GM15510 (cell line): ENCODE measurements around the gene ZNF394.
A peak's percentile ranks its signal among the peaks of the same experiment; 100 is the strongest.

ENCODE experiments used
- POLR2A ChIP-seq: IDR thresholded peaks from 3 replicates; pipeline ENCODE4 v1.6.1; 2011; ENCODE audit warnings: borderline replicate concordance; ENCODE audit not compliant: insufficient read length; ENCODE audit errors: extremely low read depth

Gene ZNF394

GRCh38 chr7:99465421-99465768, 34.7 kb downstream of the ZNF394 start:
- TF ChIP-seq POLR2A, result no peak

- no peak for TF ChIP-seq POLR2A
These were observed 38.9 kb downstream of the ZNF394 start for GRCh38 chr7:99461221-99461620.

GRCh38 chr7:99460651-99461050, 39.4 kb downstream of the ZNF394 start:
- TF ChIP-seq POLR2A, result no peak

- no peak for TF ChIP-seq POLR2A
These were observed 41.0 kb downstream of the ZNF394 start for GRCh38 chr7:99459087-99459486.

- peak; percentile 9 for TF ChIP-seq POLR2A
These were observed 42.2 kb downstream of the ZNF394 start for GRCh38 chr7:99457650-99458493.

GRCh38 chr7:99457050-99457649, 42.9 kb downstream of the ZNF394 start:
- no peak for TF ChIP-seq POLR2A

- TF ChIP-seq POLR2A, result no peak
These were observed 43.8 kb downstream of the ZNF394 start for GRCh38 chr7:99456288-99456687.

- TF ChIP-seq POLR2A, result no peak
These were observed 44.2 kb downstream of the ZNF394 start for GRCh38 chr7:99455874-99456273.

GRCh38 chr7:99453105-99453504, 47.0 kb downstream of the ZNF394 start:
- no peak for TF ChIP-seq POLR2A

- no peak for TF ChIP-seq POLR2A
These were observed 47.5 kb downstream of the ZNF394 start for GRCh38 chr7:99452541-99452940.

GRCh38 chr7:99451936-99452335, 48.1 kb downstream of the ZNF394 start:
- TF ChIP-seq POLR2A, result no peak

GRCh38 chr7:99449326-99449725, 50.8 kb downstream of the ZNF394 start:
- no peak for TF ChIP-seq POLR2A

GRCh38 chr7:99448855-99449254, 51.2 kb downstream of the ZNF394 start:
- no peak for TF ChIP-seq POLR2A

- no peak for TF ChIP-seq POLR2A
These were observed 52.1 kb downstream of the ZNF394 start for GRCh38 chr7:99447943-99448342.

- TF ChIP-seq POLR2A, result no peak
These were observed 54.0 kb downstream of the ZNF394 start for GRCh38 chr7:99446096-99446495.
